ENCODE data around the gene SPEF2. TPM values are rescaled to one million over a fixed set of nuclear protein-coding genes. Genes with fewer than 3 reads are reported as not detected.

SPEF2 gene
- total and polyA plus RNA-seq, 4 donors = 0.42 to 4.5 (median 2.1) TPM

DNA sequence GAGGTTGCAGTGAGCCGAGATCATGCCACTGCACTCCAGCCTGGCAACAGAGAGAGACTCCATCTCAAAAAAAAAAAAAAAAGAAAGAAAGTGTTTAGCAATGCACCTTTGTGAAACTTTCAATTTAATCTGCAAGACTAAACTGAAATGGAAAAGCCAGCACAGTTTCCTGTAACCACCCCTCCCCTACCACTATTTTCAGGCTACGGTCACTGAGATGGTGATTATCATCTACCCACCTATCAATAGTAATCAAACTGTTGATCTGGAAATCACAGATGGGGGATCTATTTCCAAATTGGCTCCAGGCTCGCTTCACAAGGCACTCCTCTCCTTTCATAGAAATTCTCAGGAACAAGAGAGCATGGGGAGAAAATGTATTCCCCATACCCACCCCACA, 208.4 kb downstream of the SPEF2 start:
- Histone ChIP-seq H3K27ac (ENCODE audit: low read depth in 1 of 2, low read length in 2 of 2) (no peak overlapping the region), H3K27me3 (ENCODE audit: control insufficient read depth in 4 of 4, insufficient read depth in 4 of 4, low read length in 3 of 4) (peaks cover 0 to 10% (median 0%) of the 10 kb centered on the region in 4 donors), H3K36me3 (ENCODE audit: control insufficient read depth in 4 of 4, insufficient read depth in 3 of 4, low read depth in 1 of 4, low read length in 3 of 4) (no peaks in the 10 kb centered on the region), H3K4me3 (ENCODE audit: low read depth in 1 of 3, low read length in 3 of 3) (no peak overlapping the region), H3K9me3 (ENCODE audit: control insufficient read depth in 4 of 4, low read length in 3 of 4) (no peaks in the 10 kb centered on the region), H3K4me1 (ENCODE audit: control insufficient read depth in 4 of 4, insufficient read depth in 4 of 4, low read length in 3 of 4) (no peaks in the 10 kb centered on the region), H3K9ac (ENCODE audit: low read depth in 1 of 2, low read length in 2 of 2) (no peak overlapping the region)
- TF ChIP-seq HNF4A (conservative IDR thresholded peaks at IDR 0.05) (no peak), EGR1 (IDR thresholded peaks at IDR 0.05; ENCODE audit: low read depth in 2 of 2) (no peak), JUND (IDR thresholded peaks at IDR 0.05) (no peak), GABPA (IDR thresholded peaks at IDR 0.05 in 1 of 2, conservative IDR thresholded peaks at IDR 0.05 in 1 of 2) (no peak), SP1 (IDR thresholded peaks at IDR 0.05) (no peak), TAF1 (conservative IDR thresholded peaks at IDR 0.05) (no peak), RAD21 (IDR thresholded peaks at IDR 0.05) (no peak), NR2F2 (IDR thresholded peaks at IDR 0.05) (no peak), FOXA1 (IDR thresholded peaks at IDR 0.05) (no peak), RXRA (IDR thresholded peaks at IDR 0.05) (no peak), HNF4G (IDR thresholded peaks at IDR 0.05) (no peak)
- TF ChIP-seq, protein P1, sequence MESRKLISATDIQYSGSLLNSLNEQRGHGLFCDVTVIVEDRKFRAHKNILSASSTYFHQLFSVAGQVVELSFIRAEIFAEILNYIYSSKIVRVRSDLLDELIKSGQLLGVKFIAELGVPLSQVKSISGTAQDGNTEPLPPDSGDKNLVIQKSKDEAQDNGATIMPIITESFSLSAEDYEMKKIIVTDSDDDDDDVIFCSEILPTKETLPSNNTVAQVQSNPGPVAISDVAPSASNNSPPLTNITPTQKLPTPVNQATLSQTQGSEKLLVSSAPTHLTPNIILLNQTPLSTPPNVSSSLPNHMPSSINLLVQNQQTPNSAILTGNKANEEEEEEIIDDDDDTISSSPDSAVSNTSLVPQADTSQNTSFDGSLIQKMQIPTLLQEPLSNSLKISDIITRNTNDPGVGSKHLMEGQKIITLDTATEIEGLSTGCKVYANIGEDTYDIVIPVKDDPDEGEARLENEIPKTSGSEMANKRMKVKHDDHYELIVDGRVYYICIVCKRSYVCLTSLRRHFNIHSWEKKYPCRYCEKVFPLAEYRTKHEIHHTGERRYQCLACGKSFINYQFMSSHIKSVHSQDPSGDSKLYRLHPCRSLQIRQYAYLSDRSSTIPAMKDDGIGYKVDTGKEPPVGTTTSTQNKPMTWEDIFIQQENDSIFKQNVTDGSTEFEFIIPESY (IDR thresholded peaks at IDR 0.05) = no peak
- TF ChIP-seq, protein P2, sequence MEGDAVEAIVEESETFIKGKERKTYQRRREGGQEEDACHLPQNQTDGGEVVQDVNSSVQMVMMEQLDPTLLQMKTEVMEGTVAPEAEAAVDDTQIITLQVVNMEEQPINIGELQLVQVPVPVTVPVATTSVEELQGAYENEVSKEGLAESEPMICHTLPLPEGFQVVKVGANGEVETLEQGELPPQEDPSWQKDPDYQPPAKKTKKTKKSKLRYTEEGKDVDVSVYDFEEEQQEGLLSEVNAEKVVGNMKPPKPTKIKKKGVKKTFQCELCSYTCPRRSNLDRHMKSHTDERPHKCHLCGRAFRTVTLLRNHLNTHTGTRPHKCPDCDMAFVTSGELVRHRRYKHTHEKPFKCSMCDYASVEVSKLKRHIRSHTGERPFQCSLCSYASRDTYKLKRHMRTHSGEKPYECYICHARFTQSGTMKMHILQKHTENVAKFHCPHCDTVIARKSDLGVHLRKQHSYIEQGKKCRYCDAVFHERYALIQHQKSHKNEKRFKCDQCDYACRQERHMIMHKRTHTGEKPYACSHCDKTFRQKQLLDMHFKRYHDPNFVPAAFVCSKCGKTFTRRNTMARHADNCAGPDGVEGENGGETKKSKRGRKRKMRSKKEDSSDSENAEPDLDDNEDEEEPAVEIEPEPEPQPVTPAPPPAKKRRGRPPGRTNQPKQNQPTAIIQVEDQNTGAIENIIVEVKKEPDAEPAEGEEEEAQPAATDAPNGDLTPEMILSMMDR (IDR thresholded peaks at IDR 0.05; ENCODE audit: low read depth, low read length, missing input control) = no peak
- TF ChIP-seq, protein P3, sequence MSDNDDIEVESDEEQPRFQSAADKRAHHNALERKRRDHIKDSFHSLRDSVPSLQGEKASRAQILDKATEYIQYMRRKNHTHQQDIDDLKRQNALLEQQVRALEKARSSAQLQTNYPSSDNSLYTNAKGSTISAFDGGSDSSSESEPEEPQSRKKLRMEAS (IDR thresholded peaks at IDR 0.05) = no peak
- TF ChIP-seq, protein P4, sequence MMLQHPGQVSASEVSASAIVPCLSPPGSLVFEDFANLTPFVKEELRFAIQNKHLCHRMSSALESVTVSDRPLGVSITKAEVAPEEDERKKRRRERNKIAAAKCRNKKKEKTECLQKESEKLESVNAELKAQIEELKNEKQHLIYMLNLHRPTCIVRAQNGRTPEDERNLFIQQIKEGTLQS (IDR thresholded peaks at IDR 0.05) = no peak
- TF ChIP-seq, protein P5, sequence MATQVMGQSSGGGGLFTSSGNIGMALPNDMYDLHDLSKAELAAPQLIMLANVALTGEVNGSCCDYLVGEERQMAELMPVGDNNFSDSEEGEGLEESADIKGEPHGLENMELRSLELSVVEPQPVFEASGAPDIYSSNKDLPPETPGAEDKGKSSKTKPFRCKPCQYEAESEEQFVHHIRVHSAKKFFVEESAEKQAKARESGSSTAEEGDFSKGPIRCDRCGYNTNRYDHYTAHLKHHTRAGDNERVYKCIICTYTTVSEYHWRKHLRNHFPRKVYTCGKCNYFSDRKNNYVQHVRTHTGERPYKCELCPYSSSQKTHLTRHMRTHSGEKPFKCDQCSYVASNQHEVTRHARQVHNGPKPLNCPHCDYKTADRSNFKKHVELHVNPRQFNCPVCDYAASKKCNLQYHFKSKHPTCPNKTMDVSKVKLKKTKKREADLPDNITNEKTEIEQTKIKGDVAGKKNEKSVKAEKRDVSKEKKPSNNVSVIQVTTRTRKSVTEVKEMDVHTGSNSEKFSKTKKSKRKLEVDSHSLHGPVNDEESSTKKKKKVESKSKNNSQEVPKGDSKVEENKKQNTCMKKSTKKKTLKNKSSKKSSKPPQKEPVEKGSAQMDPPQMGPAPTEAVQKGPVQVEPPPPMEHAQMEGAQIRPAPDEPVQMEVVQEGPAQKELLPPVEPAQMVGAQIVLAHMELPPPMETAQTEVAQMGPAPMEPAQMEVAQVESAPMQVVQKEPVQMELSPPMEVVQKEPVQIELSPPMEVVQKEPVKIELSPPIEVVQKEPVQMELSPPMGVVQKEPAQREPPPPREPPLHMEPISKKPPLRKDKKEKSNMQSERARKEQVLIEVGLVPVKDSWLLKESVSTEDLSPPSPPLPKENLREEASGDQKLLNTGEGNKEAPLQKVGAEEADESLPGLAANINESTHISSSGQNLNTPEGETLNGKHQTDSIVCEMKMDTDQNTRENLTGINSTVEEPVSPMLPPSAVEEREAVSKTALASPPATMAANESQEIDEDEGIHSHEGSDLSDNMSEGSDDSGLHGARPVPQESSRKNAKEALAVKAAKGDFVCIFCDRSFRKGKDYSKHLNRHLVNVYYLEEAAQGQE (IDR thresholded peaks at IDR 0.05) = no peak
- WGBS = 95% methylated on average over 3 of the region's 3 CpGs
- DNase-seq (ENCODE audit: low spot score) = no peak

DNA sequence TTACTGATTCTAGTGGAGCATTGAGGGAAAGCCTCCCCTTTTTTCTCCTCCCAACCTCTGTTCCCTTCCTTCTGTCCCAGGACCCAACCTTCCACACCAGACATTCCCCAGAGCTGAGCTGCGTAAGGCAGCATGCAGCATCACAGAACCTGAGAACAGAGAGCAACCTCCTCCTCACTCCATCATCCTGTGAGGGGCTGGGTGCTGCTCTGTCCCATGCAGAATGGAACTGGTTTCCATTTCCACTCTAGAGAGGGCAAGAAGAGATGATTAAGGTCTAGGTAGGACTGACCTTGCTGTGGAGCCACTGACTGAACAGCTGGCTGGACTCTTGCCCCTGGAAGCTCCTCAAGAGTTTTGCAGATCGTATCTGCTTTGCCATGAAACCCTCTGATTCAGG, 208.9 kb downstream of the SPEF2 start:
- 89% methylated on average over 2 of the region's 2 CpGs for WGBS

More for the DNA sequence above, 208.9 kb downstream of the SPEF2 start:
- H3K9me3 ChIP-seq (ENCODE audit: control insufficient read depth in 4 of 4, low read length in 3 of 4) = no peaks in the 10 kb centered on the region
- H3K4me3 ChIP-seq (ENCODE audit: low read depth in 1 of 3, low read length in 3 of 3) = no peak overlapping the region
- H3K27ac ChIP-seq (ENCODE audit: low read depth in 1 of 2, low read length in 2 of 2) = no peak overlapping the region
- no peak overlapping the region for H3K9ac ChIP-seq (ENCODE audit: low read depth in 1 of 2, low read length in 2 of 2)
- H3K36me3 ChIP-seq (ENCODE audit: control insufficient read depth in 4 of 4, insufficient read depth in 3 of 4, low read depth in 1 of 4, low read length in 3 of 4) = no peaks in the 10 kb centered on the region
- H3K4me1 ChIP-seq (ENCODE audit: control insufficient read depth in 4 of 4, insufficient read depth in 4 of 4, low read length in 3 of 4) = no peaks in the 10 kb centered on the region
- TF ChIP-seq YY1 (IDR thresholded peaks at IDR 0.05) = no peak
- TF ChIP-seq GABPA (IDR thresholded peaks at IDR 0.05 in 1 of 2, conservative IDR thresholded peaks at IDR 0.05 in 1 of 2) = no peak
- no peak for TF ChIP-seq HNF4A (conservative IDR thresholded peaks at IDR 0.05)
- TF ChIP-seq, protein P2 (IDR thresholded peaks at IDR 0.05; ENCODE audit: low read depth, low read length, missing input control) = no peak
- TF ChIP-seq, protein P5 (IDR thresholded peaks at IDR 0.05) = no peak
- peaks cover 0 to 10% (median 0%) of the 10 kb centered on the region in 4 donors for H3K27me3 ChIP-seq (ENCODE audit: control insufficient read depth in 4 of 4, insufficient read depth in 4 of 4, low read length in 3 of 4)
- DNase-seq (ENCODE audit: low spot score) = no peak

Measured in liver (tissue), 9 donors.